Measurements from ENCODE around the gene ZNF708. TPM values are rescaled to one million over a fixed set of nuclear protein-coding genes. Genes with fewer than 3 reads are reported as not detected.

Gene ZNF708
- total RNA-seq, 1 donor from 2014 or later, result 25.0 TPM

DNA sequence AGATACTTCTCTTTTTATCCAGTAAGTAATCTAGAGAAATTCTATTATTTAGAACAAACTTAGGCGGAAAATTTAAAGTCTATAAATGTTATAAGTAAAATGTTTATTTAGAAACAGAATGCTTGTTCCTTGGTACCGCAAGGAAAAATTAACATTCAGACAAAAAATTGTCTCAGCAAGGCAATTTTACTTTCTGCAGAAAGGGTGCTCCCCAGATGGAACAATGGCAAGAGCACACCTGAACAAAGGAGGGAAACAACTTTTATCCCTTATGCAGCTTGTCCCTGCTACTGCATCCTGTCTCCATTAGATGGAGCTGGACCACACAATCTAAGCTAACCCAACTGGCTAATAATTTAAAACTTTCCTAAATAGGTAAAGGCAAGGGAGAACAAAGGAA, 6.5 kb upstream of the ZNF708 start:
- TF ChIP-seq CTCF (IDR thresholded peaks at IDR 0.05; ENCODE audit: unreplicated experiment), result no peak
- H3K36me3 Mint-ChIP-seq (ENCODE audit: low read depth, unreplicated experiment), result peaks cover 7% of the 10 kb centered on the region
- peaks cover 1% of the 10 kb centered on the region for H3K27me3 Mint-ChIP-seq (ENCODE audit: unreplicated experiment)
- no peak overlapping the region for H3K4me3 Mint-ChIP-seq (ENCODE audit: unreplicated experiment)
- no peak overlapping the region for H3K27ac Mint-ChIP-seq (ENCODE audit: unreplicated experiment)
- DNase-seq (ENCODE audit: low spot score), result no peak
- peaks cover 18% of the 10 kb centered on the region for H3K9me3 Mint-ChIP-seq (ENCODE audit: unreplicated experiment)
- no peaks in the 10 kb centered on the region for H3K4me1 Mint-ChIP-seq (ENCODE audit: unreplicated experiment)

GRCh38 chr19:21328406-21328805, 804 bp downstream of the ZNF708 start:
- H3K27me3 Mint-ChIP-seq (ENCODE audit: unreplicated experiment), result peaks cover 2% of the 10 kb centered on the region

GRCh38 chr19:21326169-21326568, 3.0 kb downstream of the ZNF708 start:
- H3K9me3 Mint-ChIP-seq (ENCODE audit: unreplicated experiment), result peaks cover 3% of the 10 kb centered on the region

More at GRCh38 chr19:21328406-21328805, 804 bp downstream of the ZNF708 start:
- no peak for TF ChIP-seq CTCF (IDR thresholded peaks at IDR 0.05; ENCODE audit: unreplicated experiment)
- no peak for DNase-seq (ENCODE audit: low spot score)
- H3K27ac Mint-ChIP-seq (ENCODE audit: unreplicated experiment), result peak overlapping the region; percentile 100
- H3K36me3 Mint-ChIP-seq (ENCODE audit: low read depth, unreplicated experiment), result peaks cover 31% of the 10 kb centered on the region
- peaks cover 3% of the 10 kb centered on the region for H3K9me3 Mint-ChIP-seq (ENCODE audit: unreplicated experiment)
- peaks cover 10% of the 10 kb centered on the region for H3K4me1 Mint-ChIP-seq (ENCODE audit: unreplicated experiment)
- peak overlapping the region; percentile 99 for H3K4me3 Mint-ChIP-seq (ENCODE audit: unreplicated experiment)

GRCh38 chr19:21323000-21323399, 6.2 kb downstream of the ZNF708 start:
- no peak for TF ChIP-seq CTCF (IDR thresholded peaks at IDR 0.05; ENCODE audit: unreplicated experiment)
- no peak overlapping the region for H3K27ac Mint-ChIP-seq (ENCODE audit: unreplicated experiment)
- H3K9me3 Mint-ChIP-seq (ENCODE audit: unreplicated experiment), result no peaks in the 10 kb centered on the region
- H3K4me1 Mint-ChIP-seq (ENCODE audit: unreplicated experiment), result peaks cover 22% of the 10 kb centered on the region
- no peaks in the 10 kb centered on the region for H3K27me3 Mint-ChIP-seq (ENCODE audit: unreplicated experiment)
- H3K36me3 Mint-ChIP-seq (ENCODE audit: low read depth, unreplicated experiment), result peaks cover 45% of the 10 kb centered on the region
- no peak for DNase-seq (ENCODE audit: low spot score)
- no peak overlapping the region for H3K4me3 Mint-ChIP-seq (ENCODE audit: unreplicated experiment)

More at GRCh38 chr19:21326169-21326568, 3.0 kb downstream of the ZNF708 start:
- peaks cover 22% of the 10 kb centered on the region for H3K4me1 Mint-ChIP-seq (ENCODE audit: unreplicated experiment)
- no peak for DNase-seq (ENCODE audit: low spot score)
- H3K4me3 Mint-ChIP-seq (ENCODE audit: unreplicated experiment), result peak overlapping the region; percentile 47
- peaks cover 44% of the 10 kb centered on the region for H3K36me3 Mint-ChIP-seq (ENCODE audit: low read depth, unreplicated experiment)
- no peak overlapping the region for H3K27ac Mint-ChIP-seq (ENCODE audit: unreplicated experiment)
- TF ChIP-seq CTCF (IDR thresholded peaks at IDR 0.05; ENCODE audit: unreplicated experiment), result no peak
- H3K27me3 Mint-ChIP-seq (ENCODE audit: unreplicated experiment), result peaks cover 2% of the 10 kb centered on the region

DNA sequence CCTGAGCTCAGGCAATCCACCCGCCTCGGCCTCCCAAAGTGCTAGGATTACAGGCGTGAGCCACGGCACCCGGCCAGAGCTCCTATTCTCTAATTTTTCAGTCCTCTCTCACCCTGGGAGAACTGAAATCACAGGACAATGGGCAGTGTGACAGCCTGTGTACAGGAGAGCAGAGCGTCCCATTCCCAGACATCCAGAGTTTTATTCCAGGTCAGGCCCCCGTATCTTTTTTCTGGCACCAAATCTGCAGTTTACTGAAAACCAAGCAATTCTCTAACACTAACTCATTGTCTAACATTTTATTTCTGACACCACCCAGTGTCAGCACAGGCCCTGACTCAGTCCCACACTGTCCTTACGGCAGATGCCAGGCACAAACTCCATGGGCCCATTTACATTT, 6.7 kb downstream of the ZNF708 start:
- DNase-seq (ENCODE audit: low spot score), result no peak
- Mint-ChIP-seq H3K27ac (ENCODE audit: unreplicated experiment) (no peak overlapping the region), H3K4me3 (ENCODE audit: unreplicated experiment) (no peak overlapping the region), H3K4me1 (ENCODE audit: unreplicated experiment) (peaks cover 18% of the 10 kb centered on the region), H3K27me3 (ENCODE audit: unreplicated experiment) (no peaks in the 10 kb centered on the region), H3K36me3 (ENCODE audit: low read depth, unreplicated experiment) (peaks cover 45% of the 10 kb centered on the region), H3K9me3 (ENCODE audit: unreplicated experiment) (no peaks in the 10 kb centered on the region)
- no peak for TF ChIP-seq CTCF (IDR thresholded peaks at IDR 0.05; ENCODE audit: unreplicated experiment)

All from endothelial cell (in vitro differentiated cells).